Right lobe of liver (tissue), 6 donors: ENCODE measurements around the gene SCN8A. TPM values are rescaled to one million over a fixed set of nuclear protein-coding genes. Genes with fewer than 3 reads are reported as not detected.
A peak's percentile ranks its signal among the peaks of the same experiment; 100 is the strongest.

ENCODE experiments used
- ATAC-seq, 4 donors: fragments of 200-7000 bp; cut with Tn5 transposase; one replicate each; pipeline ENCODE4 v1.9.1; 2020; ENCODE audit warnings: mild to moderate bottlenecking in 4 of 4, moderate library complexity in 4 of 4
- DNase-seq, 3 donors: peaks; one replicate each; pipeline ENCODE4 v3.0.0-alpha.2; 2020
- H3K27ac ChIP-seq, 3 donors: fragments of 200-600 bp; one replicate each; pipeline ENCODE4 v1.8.0; 2022
- H3K27me3 ChIP-seq, 2 donors: fragments of 200-600 bp; one replicate each; pipeline ENCODE4 v1.8.0; 2022
- H3K36me3 ChIP-seq, 4 donors: fragments of 200-600 bp; sonication (generic) in 1 of 4; one replicate each; pipeline versions ENCODE4 v1.5.1 to v1.8.0; 2017 to 2022; ENCODE audit warnings: control low read depth in 1 of 4
- H3K4me1 ChIP-seq, 4 donors: fragments of 200-600 bp; sonication (generic) in 1 of 4; one replicate each; pipeline versions ENCODE4 v1.5.1 to v1.8.0; 2017 to 2022; ENCODE audit warnings: control low read depth in 1 of 4
- H3K4me3 ChIP-seq, 3 donors: fragments of 200-600 bp; one replicate each; pipeline ENCODE4 v1.8.0; 2022
- H3K9me3 ChIP-seq, 4 donors: fragments of 200-600 bp; sonication (generic) in 1 of 4; one replicate each; pipeline versions ENCODE4 v1.5.1 to v1.8.0; 2017 to 2022; ENCODE audit warnings: control low read depth in 1 of 4
- POLR2A ChIP-seq: fragments of 450-650 bp; IDR thresholded peaks from one replicate; pipeline ENCODE4 v1.6.1; 2017; ENCODE audit warnings: antibody characterized with exemption, mild to moderate bottlenecking
- WGBS: methylation state at CpG from one replicate; pipeline ENCODE4 v1.1.6; 2018; ENCODE audit warnings: low coverage, low lambda C conversion rate; ENCODE audit not compliant: insufficient coverage; ENCODE audit errors: missing lambda C conversion rate; 5-methylcytosine and 5-hydroxymethylcytosine counted together
- intact Hi-C, 2 donors: fragments of 100-400 bp; cut with DNase I; formaldehyde crosslinking; loops; one replicate each; pipeline versions ENCODE4 v1.11.2 to v1.14.1; 2022
- total RNA-seq, 6 experiments: library from RNA; depleted of rRNA in 2 of 6; stranded (reverse); fragments of >200 nt in 2 of 6; fragmentation: NEBNext Ultra II Directional in 3 of 6; extraction: Animal tissue kit (Norgen Biotek cat#: 25700) in 3 of 6; gene quantifications; one replicate each; pipeline versions ENCODE4 v1.1.0 to v1.2.4, GENCODE V29; 2016 to 2023
- TF ChIP-seq, protein P1 (sequence below), 4 donors: fragments of 200-600 bp in 3 of 4; fragments of 450-650 bp in 1 of 4; IDR thresholded peaks; one replicate each; pipeline versions ENCODE4 v1.5.1 to v1.8.0; 2016 to 2022; ENCODE audit warnings: antibody characterized with exemption in 4 of 4, mild to moderate bottlenecking in 2 of 4
- donor health status: DM: no; HTN: yes; CAD: no.
- donor health status: DM: no; HTN: no; CAD: no.
- donor health status: DM: no; HTN: no; CAD: no.
- donor health status: DM: no; HTN: yes; CAD: no.
- donor health status: DM: no; HTN: yes; CAD: no.

SCN8A gene
- total RNA-seq, 6 experiments from 2014 or later: 1.7 to 5.6 (median 3.7) TPM

DNA sequence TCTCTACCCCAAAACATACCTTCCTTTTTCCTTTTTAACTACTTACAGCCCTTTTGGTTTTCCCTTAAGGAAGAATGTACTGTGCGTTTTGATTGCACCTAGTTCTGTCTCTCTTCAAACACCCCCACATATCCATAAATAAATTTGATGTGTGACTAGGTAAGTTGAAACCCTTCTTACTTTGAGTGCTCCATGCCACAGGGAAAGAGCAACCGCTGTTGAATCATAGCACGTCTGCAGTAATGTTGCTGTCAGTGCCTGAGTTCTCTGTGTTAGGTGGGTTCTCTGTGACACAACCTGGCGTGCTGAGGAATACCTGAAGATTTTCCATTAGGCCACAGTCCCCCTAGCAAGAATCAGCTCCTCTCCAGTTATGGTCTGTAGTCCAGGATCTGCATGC, 155.4 kb downstream of the SCN8A start:
- intact Hi-C loops: no loop called here

DNA sequence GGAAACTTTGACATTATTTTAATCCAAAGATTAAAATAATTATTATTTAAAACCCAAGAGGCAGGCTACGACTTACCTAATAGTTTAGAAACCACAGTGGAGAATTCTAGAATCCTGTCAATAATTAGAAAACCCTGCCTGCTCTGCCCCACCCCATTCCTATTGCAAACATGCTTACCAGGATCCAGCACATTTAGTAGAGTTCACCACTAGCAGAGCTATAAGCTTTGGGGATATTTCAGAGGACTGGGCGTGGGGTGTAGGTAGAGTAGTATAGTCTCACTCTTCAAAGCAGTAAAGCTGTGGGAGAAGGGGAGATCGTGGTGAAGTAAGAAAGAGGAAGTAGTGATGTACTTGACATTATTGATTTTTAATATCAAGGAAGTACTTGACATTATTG, 157.2 kb downstream of the SCN8A start:
- WGBS: 54% methylated on average over 3 of the region's 3 CpGs
- H3K27ac ChIP-seq: no peak overlapping the region
- peak in 1 of 4 donors; percentile 16 for ATAC-seq

More for the DNA sequence above, 155.4 kb downstream of the SCN8A start:
- Histone ChIP-seq H3K27ac (no peak overlapping the region), H3K9me3 (no peaks in the 10 kb centered on the region), H3K4me1 (peaks cover 0 to 29% (median 2%) of the 10 kb centered on the region in 4 donors), H3K4me3 (no peak overlapping the region), H3K36me3 (no peaks in the 10 kb centered on the region), H3K27me3 (no peaks in the 10 kb centered on the region)
- DNase-seq (no peak), ATAC-seq (no peak)
- TF ChIP-seq POLR2A: no peak
- TF ChIP-seq, protein P1, sequence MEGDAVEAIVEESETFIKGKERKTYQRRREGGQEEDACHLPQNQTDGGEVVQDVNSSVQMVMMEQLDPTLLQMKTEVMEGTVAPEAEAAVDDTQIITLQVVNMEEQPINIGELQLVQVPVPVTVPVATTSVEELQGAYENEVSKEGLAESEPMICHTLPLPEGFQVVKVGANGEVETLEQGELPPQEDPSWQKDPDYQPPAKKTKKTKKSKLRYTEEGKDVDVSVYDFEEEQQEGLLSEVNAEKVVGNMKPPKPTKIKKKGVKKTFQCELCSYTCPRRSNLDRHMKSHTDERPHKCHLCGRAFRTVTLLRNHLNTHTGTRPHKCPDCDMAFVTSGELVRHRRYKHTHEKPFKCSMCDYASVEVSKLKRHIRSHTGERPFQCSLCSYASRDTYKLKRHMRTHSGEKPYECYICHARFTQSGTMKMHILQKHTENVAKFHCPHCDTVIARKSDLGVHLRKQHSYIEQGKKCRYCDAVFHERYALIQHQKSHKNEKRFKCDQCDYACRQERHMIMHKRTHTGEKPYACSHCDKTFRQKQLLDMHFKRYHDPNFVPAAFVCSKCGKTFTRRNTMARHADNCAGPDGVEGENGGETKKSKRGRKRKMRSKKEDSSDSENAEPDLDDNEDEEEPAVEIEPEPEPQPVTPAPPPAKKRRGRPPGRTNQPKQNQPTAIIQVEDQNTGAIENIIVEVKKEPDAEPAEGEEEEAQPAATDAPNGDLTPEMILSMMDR (IDR thresholded peaks at IDR 0.05): no peak
- WGBS: 96% methylated on average over 4 of the region's 4 CpGs

DNA sequence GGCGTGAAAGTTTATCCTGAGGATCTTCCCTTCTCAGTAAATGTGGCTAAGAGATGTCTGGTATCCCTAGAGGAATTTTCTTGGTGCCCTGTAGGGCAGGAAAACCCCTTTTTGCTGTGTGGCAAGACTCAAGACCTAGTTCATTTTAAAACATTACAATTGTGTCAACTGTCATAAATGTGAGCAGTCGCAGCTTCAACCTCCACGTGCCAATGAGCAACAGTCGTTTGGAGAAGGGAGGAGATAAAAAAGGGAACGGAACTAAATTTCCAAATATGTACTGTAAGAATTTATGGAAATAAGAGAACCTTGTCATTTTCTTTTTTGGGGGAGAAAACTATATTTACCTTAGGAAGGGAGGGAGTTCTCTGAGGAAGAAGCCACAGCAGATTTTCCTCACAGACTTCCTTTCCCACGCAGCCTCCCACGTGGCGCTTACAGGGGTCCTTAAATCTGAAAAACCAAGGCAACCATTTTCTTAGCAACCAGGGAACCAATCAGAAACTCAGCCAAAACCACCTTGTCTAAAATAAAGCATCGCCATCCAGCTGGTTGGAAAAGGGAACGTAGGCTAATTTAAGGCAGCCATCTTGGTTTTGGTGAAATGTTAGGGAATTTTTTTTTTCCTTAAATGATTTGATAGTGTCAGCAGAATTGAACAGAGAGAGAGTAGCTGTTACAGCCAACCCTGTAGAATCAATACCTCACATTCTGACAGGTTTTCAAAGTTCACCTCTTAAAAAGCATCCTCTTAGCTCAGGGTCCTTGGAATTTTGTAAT, 158.4 kb downstream of the SCN8A start:
- no peak for TF ChIP-seq POLR2A
- TF ChIP-seq, protein P1 (IDR thresholded peaks at IDR 0.05): no peak
- peak overlapping the region in 1 of 3 donors; percentile 4 for H3K27ac ChIP-seq
- peaks cover 0 to 28% (median 2%) of the 10 kb centered on the region in 4 donors for H3K4me1 ChIP-seq
- 80% methylated on average over 10 of the region's 10 CpGs for WGBS
- no peaks in the 10 kb centered on the region for H3K36me3 ChIP-seq
- no peaks in the 10 kb centered on the region for H3K27me3 ChIP-seq
- ATAC-seq (peak in 1 of 4 donors; percentile 28), DNase-seq (no peak)
- intact Hi-C loops: no loop called here
- no peak overlapping the region for H3K4me3 ChIP-seq
- H3K9me3 ChIP-seq: no peaks in the 10 kb centered on the region

More for the DNA sequence above, 157.2 kb downstream of the SCN8A start:
- peaks cover 0 to 34% (median 2%) of the 10 kb centered on the region in 4 donors for H3K4me1 ChIP-seq
- intact Hi-C loops: no loop called here
- H3K4me3 ChIP-seq: no peak overlapping the region
- H3K36me3 ChIP-seq: no peaks in the 10 kb centered on the region
- H3K27me3 ChIP-seq: no peaks in the 10 kb centered on the region
- no peaks in the 10 kb centered on the region for H3K9me3 ChIP-seq
- TF ChIP-seq, protein P1 (IDR thresholded peaks at IDR 0.05): no peak
- TF ChIP-seq POLR2A: no peak
- DNase-seq: no peak

DNA sequence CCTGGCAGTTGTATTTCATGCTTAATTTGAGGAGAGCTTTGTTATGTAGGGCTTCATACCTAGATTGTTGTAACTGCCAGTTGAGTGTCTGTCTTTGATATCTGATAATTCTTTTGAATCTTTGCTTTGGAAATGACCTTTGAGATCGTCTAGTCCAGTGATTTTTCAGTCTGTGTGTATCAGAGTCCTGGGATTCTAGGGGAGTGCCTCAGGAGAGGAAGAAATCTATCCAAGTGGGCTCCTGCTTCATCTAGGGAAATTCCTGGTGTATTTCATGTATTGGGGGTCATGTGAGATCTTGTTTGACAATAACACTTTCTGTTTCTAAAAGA, 158.9 kb downstream of the SCN8A start:
- 19% methylated on average over 1 of the region's 1 CpG for whole genome bisulfite sequencing
- intact Hi-C loops: no loop called here
- Histone ChIP-seq H3K27ac (peak overlapping the region in 1 of 3 donors; percentile 4), H3K27me3 (no peaks in the 10 kb centered on the region), H3K9me3 (no peaks in the 10 kb centered on the region), H3K36me3 (no peaks in the 10 kb centered on the region), H3K4me3 (no peak overlapping the region), H3K4me1 (peaks cover 0 to 26% (median 2%) of the 10 kb centered on the region in 4 donors)
- no peak for TF ChIP-seq POLR2A
- TF ChIP-seq, protein P1 (IDR thresholded peaks at IDR 0.05): no peak
- ATAC-seq (peak; percentile 51 to 65 (median 59)), DNase-seq (no peak)
